ENCODE results near the gene EHMT1. TPM values are rescaled to one million over a fixed set of nuclear protein-coding genes. Genes with fewer than 3 reads are reported as not detected.
A peak's percentile ranks its signal among the peaks of the same experiment; 100 is the strongest.

The EHMT1 gene
- total RNA-seq, 2 experiments from 2014 or later, result 145 to 295 TPM

DNA sequence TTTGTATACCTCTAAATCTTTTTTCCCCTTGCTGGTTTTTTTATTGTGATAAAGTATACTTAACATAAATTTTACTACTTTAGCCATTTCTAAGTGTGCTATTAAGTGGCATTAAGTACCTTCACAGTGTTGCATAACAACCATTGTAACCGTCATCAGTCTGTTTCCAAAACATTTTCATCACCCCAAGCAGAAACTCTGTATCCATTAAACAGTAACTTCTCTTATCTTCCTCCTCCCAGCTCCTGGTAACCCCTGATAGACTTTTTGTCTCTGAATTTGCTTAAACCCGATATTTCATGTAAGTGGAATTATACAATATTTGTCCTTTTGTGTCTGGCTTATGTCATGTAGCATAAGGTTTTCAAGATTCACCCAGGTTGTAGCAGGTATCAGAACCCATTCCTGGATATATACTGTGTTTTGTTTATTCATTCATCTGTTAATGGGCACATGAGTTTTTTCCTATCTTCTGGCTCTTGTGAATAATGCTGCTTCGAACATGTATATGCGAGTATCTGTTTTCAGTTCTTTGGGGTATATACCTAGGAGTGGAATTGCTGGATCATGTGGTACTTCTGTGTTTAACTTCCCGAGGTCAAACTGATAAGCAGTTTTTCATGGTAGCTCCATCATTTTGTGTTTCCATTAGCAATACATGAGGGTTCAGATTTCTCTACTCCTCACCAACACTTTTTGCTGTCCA is 66.4 kb downstream of the EHMT1 start:
- Histone ChIP-seq H2AFZ (ENCODE audit: low read length) (no peak overlapping the region), H3K4me2 (ENCODE audit: low read length) (0 out of 2 replicates have a peak overlapping the region, but pooled peaks have one; percentile 9), H3K9me3 (ENCODE audit: low read length) (peaks cover 9% of the 10 kb centered on the region; the same call in 1 of the 2 replicates), H3K4me3 (ENCODE audit: low read depth, low read length, poor library complexity, severe bottlenecking) (no peak overlapping the region), H3K27ac (ENCODE audit: low read depth, low read length, poor library complexity, severe bottlenecking) (peak overlapping the region; percentile 12), H3K9me2 (ENCODE audit: insufficient read depth, low read length) (no peaks in the 10 kb centered on the region), H4K20me1 (ENCODE audit: insufficient read depth, low read length) (no peaks in the 10 kb centered on the region), H3K79me2 (ENCODE audit: insufficient read depth, low read depth, low read length) (peaks cover 99% of the 10 kb centered on the region), H3K4me1 (ENCODE audit: insufficient read depth, low read length, poor library complexity, severe bottlenecking) (peaks cover 59% of the 10 kb centered on the region), H3K36me3 (ENCODE audit: insufficient read depth, low read length) (peaks cover 50% of the 10 kb centered on the region)
- TF ChIP-seq, protein P1, sequence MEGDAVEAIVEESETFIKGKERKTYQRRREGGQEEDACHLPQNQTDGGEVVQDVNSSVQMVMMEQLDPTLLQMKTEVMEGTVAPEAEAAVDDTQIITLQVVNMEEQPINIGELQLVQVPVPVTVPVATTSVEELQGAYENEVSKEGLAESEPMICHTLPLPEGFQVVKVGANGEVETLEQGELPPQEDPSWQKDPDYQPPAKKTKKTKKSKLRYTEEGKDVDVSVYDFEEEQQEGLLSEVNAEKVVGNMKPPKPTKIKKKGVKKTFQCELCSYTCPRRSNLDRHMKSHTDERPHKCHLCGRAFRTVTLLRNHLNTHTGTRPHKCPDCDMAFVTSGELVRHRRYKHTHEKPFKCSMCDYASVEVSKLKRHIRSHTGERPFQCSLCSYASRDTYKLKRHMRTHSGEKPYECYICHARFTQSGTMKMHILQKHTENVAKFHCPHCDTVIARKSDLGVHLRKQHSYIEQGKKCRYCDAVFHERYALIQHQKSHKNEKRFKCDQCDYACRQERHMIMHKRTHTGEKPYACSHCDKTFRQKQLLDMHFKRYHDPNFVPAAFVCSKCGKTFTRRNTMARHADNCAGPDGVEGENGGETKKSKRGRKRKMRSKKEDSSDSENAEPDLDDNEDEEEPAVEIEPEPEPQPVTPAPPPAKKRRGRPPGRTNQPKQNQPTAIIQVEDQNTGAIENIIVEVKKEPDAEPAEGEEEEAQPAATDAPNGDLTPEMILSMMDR (conservative IDR thresholded peaks at IDR 0.05; ENCODE audit: low read length), result no peak
- no peak for TF ChIP-seq EZH2phosphoT487 (IDR thresholded peaks at IDR 0.05; ENCODE audit: borderline replicate concordance, low read depth, low read length)
- intact Hi-C loops (cut with micrococcal nuclease; ENCODE audit: unreplicated experiment), result no loop called here
- DNase-seq (ENCODE audit: low spot score), result no peak
- TSS peak; percentile 17 for BruUV-seq (replicated peaks)
- CTCF ChIA-PET (ENCODE audit: unreplicated experiment), result no interaction called here
- POLR2A ChIA-PET, result interaction anchor here (0.6 to 0.9 kb wide), 2 partner anchors 18 to 104 kb away, joined by 3 read pairs; no protein-coding TSS in a partner anchor

DNA sequence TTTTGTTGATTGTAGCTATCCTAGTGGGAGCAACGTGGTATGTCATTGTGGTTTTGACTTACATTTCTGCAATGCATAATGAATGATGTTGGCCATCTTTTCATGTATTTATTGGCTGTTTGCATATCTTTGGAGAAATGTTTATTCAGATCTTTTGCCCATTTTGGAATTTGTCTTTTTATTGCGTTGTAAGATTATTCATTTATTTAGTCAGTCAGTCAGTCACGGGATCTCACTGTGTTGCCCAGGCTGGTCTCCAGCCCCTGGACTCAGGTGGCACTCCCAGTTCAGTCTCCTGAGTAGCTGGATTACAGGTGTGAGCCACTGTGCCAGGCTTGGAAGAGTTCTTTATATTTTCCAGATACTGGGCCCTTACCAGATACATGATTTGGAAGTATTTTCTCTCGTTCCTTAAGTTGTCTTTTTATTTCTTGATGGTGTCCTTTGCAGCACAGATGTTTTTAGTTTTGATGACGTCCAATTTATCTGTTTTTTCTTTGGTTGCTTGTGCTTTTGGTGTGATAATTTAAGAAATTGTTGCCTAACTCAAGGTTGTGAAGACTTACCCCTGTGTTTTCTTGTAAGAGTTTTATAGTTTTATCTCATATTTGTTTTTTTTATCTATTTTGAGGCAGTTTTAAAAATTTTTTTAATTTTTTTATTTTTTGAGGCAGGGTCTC is 67.1 kb downstream of the EHMT1 start:
- BruUV-seq (replicated peaks), result no TSS peak
- H3K4me2 ChIP-seq (ENCODE audit: low read length), result no peak overlapping the region
- peaks cover 99% of the 10 kb centered on the region for H3K79me2 ChIP-seq (ENCODE audit: insufficient read depth, low read depth, low read length)
- no peak overlapping the region for H3K4me3 ChIP-seq (ENCODE audit: low read depth, low read length, poor library complexity, severe bottlenecking)
- H3K9me2 ChIP-seq (ENCODE audit: insufficient read depth, low read length), result no peaks in the 10 kb centered on the region
- intact Hi-C loops (cut with micrococcal nuclease; ENCODE audit: unreplicated experiment), result no loop called here
- DNase-seq (ENCODE audit: low spot score), result no peak
- ChIA-PET CTCF (ENCODE audit: unreplicated experiment) (no interaction called here), POLR2A (interaction anchor here (0.6 kb wide), 1 partner anchor 105 kb away, joined by 3 read pairs; no protein-coding TSS in a partner anchor)
- peaks cover 49% of the 10 kb centered on the region for H3K36me3 ChIP-seq (ENCODE audit: insufficient read depth, low read length)
- H3K9me3 ChIP-seq (ENCODE audit: low read length), result peaks cover 9% of the 10 kb centered on the region; the same call in 1 of the 2 replicates
- H2AFZ ChIP-seq (ENCODE audit: low read length), result no peak overlapping the region
- H4K20me1 ChIP-seq (ENCODE audit: insufficient read depth, low read length), result no peaks in the 10 kb centered on the region
- H3K27ac ChIP-seq (ENCODE audit: low read depth, low read length, poor library complexity, severe bottlenecking), result no peak overlapping the region
- peaks cover 57% of the 10 kb centered on the region for H3K4me1 ChIP-seq (ENCODE audit: insufficient read depth, low read length, poor library complexity, severe bottlenecking)
- TF ChIP-seq, protein P1 (conservative IDR thresholded peaks at IDR 0.05; ENCODE audit: low read length), result no peak
- TF ChIP-seq EZH2phosphoT487 (IDR thresholded peaks at IDR 0.05; ENCODE audit: borderline replicate concordance, low read depth, low read length), result no peak
